ENCODE data around the gene SOX30. TPM values are rescaled to one million over a fixed set of nuclear protein-coding genes. Genes with fewer than 3 reads are reported as not detected.

Gene SOX30
- total and polyA plus RNA-seq, 2 experiments from 2014 or later: not detected

GRCh38 chr5:157640406-157641066, 11.7 kb downstream of the SOX30 start:
- Histone ChIP-seq H3K27ac (no peak overlapping the region), H3K79me2 (no peaks in the 10 kb centered on the region), H3K4me3 (no peak overlapping the region), H3K9me2 (replicated peaks; ENCODE audit: insufficient read depth) (no peaks in the 10 kb centered on the region), H3K27me3 (no peaks in the 10 kb centered on the region), H3K4me1 (ENCODE audit: insufficient read depth) (no peaks in the 10 kb centered on the region), H4K20me1 (ENCODE audit: insufficient read depth, poor library complexity, severe bottlenecking) (no peaks in the 10 kb centered on the region), H3K9me3 (ENCODE audit: low read depth) (no peaks in the 10 kb centered on the region), H2AFZ (no peak overlapping the region), H3K36me3 (replicated peaks; ENCODE audit: insufficient read depth, low read depth) (no peaks in the 10 kb centered on the region), H3K4me2 (no peak overlapping the region)
- no peak for DNase-seq (ENCODE audit: low spot score)
- WGBS (ENCODE audit: low lambda C conversion rate, missing lambda C conversion rate): 91% methylated on average over 9 of the region's 9 CpGs
- no peak for TF ChIP-seq EZH2 (IDR thresholded peaks at IDR 0.05; ENCODE audit: borderline replicate concordance)
- TF ChIP-seq EZH2phosphoT487 (IDR thresholded peaks at IDR 0.05; ENCODE audit: low read depth, severe bottlenecking, unreplicated experiment): no peak
- TF ChIP-seq CTCF (IDR thresholded peaks at IDR 0.05; ENCODE audit: poor library complexity): no peak

GRCh38 chr5:157630341-157630740, 21.9 kb downstream of the SOX30 start:
- H3K4me2 ChIP-seq: no peak overlapping the region
- H3K36me3 ChIP-seq (replicated peaks; ENCODE audit: insufficient read depth, low read depth): no peaks in the 10 kb centered on the region
- H3K27me3 ChIP-seq: no peaks in the 10 kb centered on the region
- H3K4me1 ChIP-seq (ENCODE audit: insufficient read depth): no peaks in the 10 kb centered on the region
- DNase-seq (ENCODE audit: low spot score): no peak
- H3K9me2 ChIP-seq (replicated peaks; ENCODE audit: insufficient read depth): no peaks in the 10 kb centered on the region
- 91% methylated on average over 2 of the region's 2 CpGs for WGBS (ENCODE audit: low lambda C conversion rate, missing lambda C conversion rate)
- H4K20me1 ChIP-seq (ENCODE audit: insufficient read depth, poor library complexity, severe bottlenecking): no peaks in the 10 kb centered on the region
- H2AFZ ChIP-seq: no peak overlapping the region
- no peaks in the 10 kb centered on the region for H3K9me3 ChIP-seq (ENCODE audit: low read depth)
- H3K4me3 ChIP-seq: no peak overlapping the region
- TF ChIP-seq CTCF (IDR thresholded peaks at IDR 0.05; ENCODE audit: poor library complexity) (no peak), EZH2phosphoT487 (IDR thresholded peaks at IDR 0.05; ENCODE audit: low read depth, severe bottlenecking, unreplicated experiment) (no peak), EZH2 (IDR thresholded peaks at IDR 0.05; ENCODE audit: borderline replicate concordance) (no peak)
- no peaks in the 10 kb centered on the region for H3K79me2 ChIP-seq
- no peak overlapping the region for H3K27ac ChIP-seq

- H3K4me2 ChIP-seq: no peak overlapping the region
- DNase-seq (ENCODE audit: low spot score): no peak
- no peak overlapping the region for H3K27ac ChIP-seq
- no peaks in the 10 kb centered on the region for H3K79me2 ChIP-seq
- H2AFZ ChIP-seq: no peak overlapping the region
- no peaks in the 10 kb centered on the region for H3K9me2 ChIP-seq (replicated peaks; ENCODE audit: insufficient read depth)
- no peaks in the 10 kb centered on the region for H3K9me3 ChIP-seq (ENCODE audit: low read depth)
- H3K4me3 ChIP-seq: no peak overlapping the region
- WGBS (ENCODE audit: low lambda C conversion rate, missing lambda C conversion rate): 83% methylated on average over 6 of the region's 6 CpGs
- no peaks in the 10 kb centered on the region for H3K27me3 ChIP-seq
- H4K20me1 ChIP-seq (ENCODE audit: insufficient read depth, poor library complexity, severe bottlenecking): no peaks in the 10 kb centered on the region
- H3K36me3 ChIP-seq (replicated peaks; ENCODE audit: insufficient read depth, low read depth): no peaks in the 10 kb centered on the region
- TF ChIP-seq CTCF (IDR thresholded peaks at IDR 0.05; ENCODE audit: poor library complexity): no peak
- H3K4me1 ChIP-seq (ENCODE audit: insufficient read depth): no peaks in the 10 kb centered on the region
These were observed 25.4 kb downstream of the SOX30 start for GRCh38 chr5:157626831-157627230.

GRCh38 chr5:157624144-157624543, 28.1 kb downstream of the SOX30 start:
- DNase-seq (ENCODE audit: low spot score): no peak
- WGBS (ENCODE audit: low lambda C conversion rate, missing lambda C conversion rate): 31% methylated on average over 2 of the region's 2 CpGs
- H3K36me3 ChIP-seq (replicated peaks; ENCODE audit: insufficient read depth, low read depth): no peaks in the 10 kb centered on the region
- H3K4me3 ChIP-seq: no peak overlapping the region
- H4K20me1 ChIP-seq (ENCODE audit: insufficient read depth, poor library complexity, severe bottlenecking): no peaks in the 10 kb centered on the region
- TF ChIP-seq EZH2phosphoT487 (IDR thresholded peaks at IDR 0.05; ENCODE audit: low read depth, severe bottlenecking, unreplicated experiment) (no peak), EZH2 (IDR thresholded peaks at IDR 0.05; ENCODE audit: borderline replicate concordance) (no peak), CTCF (IDR thresholded peaks at IDR 0.05; ENCODE audit: poor library complexity) (no peak)
- no peaks in the 10 kb centered on the region for H3K9me2 ChIP-seq (replicated peaks; ENCODE audit: insufficient read depth)
- H3K27me3 ChIP-seq: no peaks in the 10 kb centered on the region
- no peak overlapping the region for H2AFZ ChIP-seq
- H3K27ac ChIP-seq: no peak overlapping the region
- H3K4me1 ChIP-seq (ENCODE audit: insufficient read depth): no peaks in the 10 kb centered on the region
- no peaks in the 10 kb centered on the region for H3K9me3 ChIP-seq (ENCODE audit: low read depth)
- no peaks in the 10 kb centered on the region for H3K79me2 ChIP-seq
- H3K4me2 ChIP-seq: peak overlapping the region; percentile 52

All from hepatocyte (in vitro differentiated cells).